SK-N-SH (cell line): ENCODE data around the gene MAP3K7. TPM values are rescaled to one million over a fixed set of nuclear protein-coding genes. Genes with fewer than 3 reads are reported as not detected.

Experiments
- CTCF ChIA-PET: fragments of 300-600, 350-600 bp; formaldehyde crosslinking; extraction: SDS; loops from one replicate; lab custom pipeline; 2021; lab: Yijun Ruan, JAX
- POLR2A ChIA-PET: fragments of 350-600 bp; sonication (Branson Sonifier 250); formaldehyde crosslinking; extraction: SDS; loops from one replicate; lab custom pipeline; 2020; ENCODE audit warnings: antibody characterized with exemption, inconsistent platforms; lab: Yijun Ruan, JAX
- DNase-seq: peaks from one replicate; pipeline ENCODE4 v3.0.0; 2012
- H2AFZ ChIP-seq: fragments of 200-600 bp; sonication (generic); 2 replicates; pipeline ENCODE4 v1.8.1; 2016; ENCODE audit warnings: antibody characterized with exemption, mild to moderate bottlenecking, low read depth
- H3F3A ChIP-seq: fragments of 200-600 bp; sonication (generic); replicated peaks from 2 replicates; pipeline ENCODE3; 2016; ENCODE audit warnings: antibody characterized with exemption, mild to moderate bottlenecking; ENCODE audit not compliant: insufficient read depth
- H3K27ac ChIP-seq, 2 experiments: fragments of 200-500 bp in 1 of 2; fragments of 200-600 bp in 1 of 2; sonication (Bioruptor generic) in 1 of 2; sonication (generic), shearing (Covaris generic) in 1 of 2; 2 replicates each; pipeline versions ENCODE4 v1.5.1 to v1.6.1; 2014 to 2016; ENCODE audit warnings: low read depth in 2 of 2, inconsistent platforms in 1 of 2, low read length in 1 of 2, mild to moderate bottlenecking in 1 of 2, mixed read lengths in 1 of 2
- H3K27me3 ChIP-seq: fragments of 200-600 bp; sonication (generic), shearing (Covaris generic); 2 replicates; pipeline ENCODE4 v1.6.1; 2016; ENCODE audit warnings: mixed run types; ENCODE audit not compliant: insufficient read depth
- H3K36me3 ChIP-seq, 2 experiments: fragments of 200-500 bp in 1 of 2; fragments of 200-600 bp in 1 of 2; sonication (Bioruptor generic) in 1 of 2; sonication (generic) in 1 of 2; replicated peaks in 1 of 2; 2 replicates each; pipeline versions ENCODE3 to v1.5.1; 2014 to 2016; ENCODE audit warnings: low read length in 1 of 2, mild to moderate bottlenecking in 1 of 2; ENCODE audit not compliant: insufficient read depth in 2 of 2, control insufficient read depth in 1 of 2
- H3K4me1 ChIP-seq, 2 experiments: fragments of 200-500 bp in 1 of 2; fragments of 200-600 bp in 1 of 2; sonication (Bioruptor generic) in 1 of 2; sonication (generic), shearing (Covaris generic) in 1 of 2; 2 replicates each; pipeline versions ENCODE4 v1.5.1 to v1.6.1; 2014 to 2016; ENCODE audit warnings: low read depth in 1 of 2, low read length in 1 of 2, mixed run types in 1 of 2; ENCODE audit not compliant: insufficient read depth in 2 of 2, control insufficient read depth in 1 of 2
- H3K4me2 ChIP-seq: fragments of 200-600 bp; sonication (generic), shearing (Covaris generic); 2 replicates; pipeline ENCODE4 v1.6.1; 2017; ENCODE audit warnings: mixed run types
- H3K4me3 ChIP-seq, 2 experiments: fragments of 200-500 bp in 1 of 2; fragments of 200-600 bp in 1 of 2; sonication (Bioruptor generic) in 1 of 2; sonication (generic), shearing (Covaris generic) in 1 of 2; 2 replicates each; pipeline versions ENCODE4 v1.5.1 to v1.8.1; 2014 to 2016; ENCODE audit warnings: low read depth in 2 of 2, inconsistent platforms in 1 of 2, low read length in 1 of 2, mild to moderate bottlenecking in 1 of 2, mixed read lengths in 1 of 2, moderate library complexity in 1 of 2
- H3K79me2 ChIP-seq: fragments of 200-600 bp; sonication (generic); 2 replicates; pipeline ENCODE4 v1.8.1; 2017; ENCODE audit warnings: mild to moderate bottlenecking; ENCODE audit not compliant: insufficient read depth
- H3K9ac ChIP-seq: fragments of 200-600 bp; sonication (generic); 2 replicates; pipeline ENCODE4 v1.6.1; 2017; ENCODE audit warnings: mixed run types
- H3K9me2 ChIP-seq: fragments of 200-600 bp; sonication (generic); 2 replicates; pipeline ENCODE4 v1.6.1; 2017; ENCODE audit warnings: mixed run types
- H3K9me3 ChIP-seq: fragments of 200-600 bp; sonication (generic); 2 replicates; pipeline ENCODE4 v1.6.1; 2017; ENCODE audit warnings: mixed run types, mild to moderate bottlenecking, moderate library complexity
- H4K20me1 ChIP-seq: fragments of 200-600 bp; sonication (generic); 2 replicates; pipeline ENCODE4 v1.6.1; 2017; ENCODE audit warnings: mild to moderate bottlenecking, mixed run types; ENCODE audit not compliant: insufficient read depth
- EP300 ChIP-seq, 2 experiments: IDR thresholded peaks; 2 replicates each; pipeline versions ENCODE4 v1.4.0 to v1.6.1; 2012; ENCODE audit warnings: borderline replicate concordance in 1 of 2, low read depth in 1 of 2, low read length in 1 of 2
- EZH2phosphoT487 ChIP-seq: fragments of 200-600 bp; sonication (generic); IDR thresholded peaks from 2 replicates; pipeline ENCODE4 v1.6.1; 2017; ENCODE audit warnings: low read depth, mixed run types, mild to moderate bottlenecking, antibody characterized with exemption, moderate library complexity, borderline replicate concordance
- FOSL2 ChIP-seq: IDR thresholded peaks from 2 replicates; pipeline ENCODE4 v1.4.0; 2012; ENCODE audit warnings: low read depth, mild to moderate bottlenecking, moderate library complexity, borderline replicate concordance
- GABPA ChIP-seq: IDR thresholded peaks from 2 replicates; pipeline ENCODE4 v1.4.0; 2012; ENCODE audit warnings: low read depth, mild to moderate bottlenecking
- MEF2A ChIP-seq: IDR thresholded peaks from 2 replicates; pipeline ENCODE4 v1.4.0; 2012; ENCODE audit warnings: low read depth, borderline replicate concordance
- NRF1 ChIP-seq: IDR thresholded peaks from 2 replicates; pipeline ENCODE4 v1.6.1; 2012; ENCODE audit warnings: low read depth, mild to moderate bottlenecking, low read length
- POLR2AphosphoS5 ChIP-seq: IDR thresholded peaks from 2 replicates; pipeline ENCODE4 v1.6.1; 2012; ENCODE audit warnings: low read depth, low read length
- RFX5 ChIP-seq: IDR thresholded peaks from 2 replicates; pipeline ENCODE4 v1.6.1; 2012; ENCODE audit warnings: mild to moderate bottlenecking, improper control_type of control experiment, low read length
- RXRA ChIP-seq: IDR thresholded peaks from 2 replicates; pipeline ENCODE4 v1.4.0; 2012; ENCODE audit warnings: low read depth, mild to moderate bottlenecking, borderline replicate concordance
- SIN3A ChIP-seq: IDR thresholded peaks from 2 replicates; pipeline ENCODE4 v1.6.1; 2012; ENCODE audit warnings: low read depth, mild to moderate bottlenecking, low read length, moderate library complexity, borderline replicate concordance
- SMC3 ChIP-seq: IDR thresholded peaks from 2 replicates; pipeline ENCODE4 v1.6.1; 2012; ENCODE audit warnings: low read depth, low read length, improper control_type of control experiment
- TCF12 ChIP-seq: IDR thresholded peaks from 2 replicates; pipeline ENCODE4 v1.4.0; 2012
- YY1 ChIP-seq: IDR thresholded peaks from 2 replicates; pipeline ENCODE4 v1.4.0; 2012; ENCODE audit warnings: low read depth, mild to moderate bottlenecking
- WGBS: methylation state at CpG from one replicate; pipeline ENCODE4 v1.1.6; 2017; ENCODE audit warnings: low lambda C conversion rate; 5-methylcytosine and 5-hydroxymethylcytosine counted together
- polyA plus RNA-seq, 3 experiments: library from polyadenylated mRNA; depleted of rRNA; stranded (reverse); fragments of >200 nt; gene quantifications; 2 replicates each; pipeline ENCODE4 v1.2.3, GENCODE V29; 2012
- TF ChIP-seq, protein P1 (sequence below): fragments of 150-350 bp; IDR thresholded peaks from 2 replicates; pipeline ENCODE4 v1.6.1; 2016; ENCODE audit warnings: mild to moderate bottlenecking, low read depth, low read length
- TF ChIP-seq, protein P2 (sequence below): IDR thresholded peaks from 2 replicates; pipeline ENCODE4; 2012
- TF ChIP-seq, protein P3 (sequence below): IDR thresholded peaks from 2 replicates; pipeline ENCODE4 v1.4.0; 2012; ENCODE audit warnings: low read depth, borderline replicate concordance

Gene MAP3K7
- polyA plus RNA-seq, 1 of the 3 experiments (the other 2 are of a cell fraction), result 21.1 TPM

DNA sequence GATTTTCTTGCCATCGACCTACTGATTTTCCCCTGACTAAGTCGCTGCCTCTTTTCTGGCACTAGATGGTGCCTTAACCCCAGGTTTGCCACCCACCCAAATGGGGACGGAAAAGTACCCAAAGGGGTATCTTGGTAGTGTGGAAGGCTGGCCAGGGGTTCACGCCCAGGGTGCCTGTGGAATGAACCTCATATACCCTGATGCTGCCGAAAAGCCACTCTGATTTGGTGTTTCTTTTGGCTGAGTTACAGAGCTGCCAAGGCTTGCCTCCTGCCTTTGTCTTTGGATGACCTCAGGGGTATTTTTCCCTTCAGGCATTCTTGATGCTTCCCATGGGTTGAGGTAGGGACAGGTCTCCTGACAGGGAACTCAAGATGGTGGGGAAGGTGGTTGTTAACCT is 78.1 kb downstream of the MAP3K7 start:
- peaks cover 24 to 43% of the 10 kb centered on the region in 2 experiments for H3K36me3 ChIP-seq
- H3K27me3 ChIP-seq, result no peaks in the 10 kb centered on the region
- H3F3A ChIP-seq, result peaks cover 5% of the 10 kb centered on the region
- no peak overlapping the region for H3K27ac ChIP-seq
- CTCF ChIA-PET, result interaction anchor here (1.1 to 1.9 kb wide), 3 partner anchors 8 to 568 kb away, joined by 3 to 5 read pairs (median 4); no protein-coding TSS in a partner anchor
- no peak overlapping the region for H3K4me3 ChIP-seq
- TF ChIP-seq EZH2phosphoT487, result no peak
- TF ChIP-seq NRF1, result no peak
- no peak for TF ChIP-seq POLR2AphosphoS5
- TF ChIP-seq SMC3, result no peak
- TF ChIP-seq FOSL2, result no peak
- no peak for TF ChIP-seq MEF2A
- TF ChIP-seq, protein P1, sequence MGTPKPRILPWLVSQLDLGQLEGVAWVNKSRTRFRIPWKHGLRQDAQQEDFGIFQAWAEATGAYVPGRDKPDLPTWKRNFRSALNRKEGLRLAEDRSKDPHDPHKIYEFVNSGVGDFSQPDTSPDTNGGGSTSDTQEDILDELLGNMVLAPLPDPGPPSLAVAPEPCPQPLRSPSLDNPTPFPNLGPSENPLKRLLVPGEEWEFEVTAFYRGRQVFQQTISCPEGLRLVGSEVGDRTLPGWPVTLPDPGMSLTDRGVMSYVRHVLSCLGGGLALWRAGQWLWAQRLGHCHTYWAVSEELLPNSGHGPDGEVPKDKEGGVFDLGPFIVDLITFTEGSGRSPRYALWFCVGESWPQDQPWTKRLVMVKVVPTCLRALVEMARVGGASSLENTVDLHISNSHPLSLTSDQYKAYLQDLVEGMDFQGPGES, result no peak
- TF ChIP-seq YY1, result no peak
- TF ChIP-seq TCF12, result no peak
- TF ChIP-seq, protein P2, sequence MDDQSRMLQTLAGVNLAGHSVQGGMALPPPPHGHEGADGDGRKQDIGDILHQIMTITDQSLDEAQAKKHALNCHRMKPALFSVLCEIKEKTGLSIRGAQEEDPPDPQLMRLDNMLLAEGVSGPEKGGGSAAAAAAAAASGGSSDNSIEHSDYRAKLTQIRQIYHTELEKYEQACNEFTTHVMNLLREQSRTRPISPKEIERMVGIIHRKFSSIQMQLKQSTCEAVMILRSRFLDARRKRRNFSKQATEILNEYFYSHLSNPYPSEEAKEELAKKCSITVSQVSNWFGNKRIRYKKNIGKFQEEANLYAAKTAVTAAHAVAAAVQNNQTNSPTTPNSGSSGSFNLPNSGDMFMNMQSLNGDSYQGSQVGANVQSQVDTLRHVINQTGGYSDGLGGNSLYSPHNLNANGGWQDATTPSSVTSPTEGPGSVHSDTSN, result no peak
- no peak for TF ChIP-seq RXRA
- no peak for TF ChIP-seq RFX5
- TF ChIP-seq, protein P3, sequence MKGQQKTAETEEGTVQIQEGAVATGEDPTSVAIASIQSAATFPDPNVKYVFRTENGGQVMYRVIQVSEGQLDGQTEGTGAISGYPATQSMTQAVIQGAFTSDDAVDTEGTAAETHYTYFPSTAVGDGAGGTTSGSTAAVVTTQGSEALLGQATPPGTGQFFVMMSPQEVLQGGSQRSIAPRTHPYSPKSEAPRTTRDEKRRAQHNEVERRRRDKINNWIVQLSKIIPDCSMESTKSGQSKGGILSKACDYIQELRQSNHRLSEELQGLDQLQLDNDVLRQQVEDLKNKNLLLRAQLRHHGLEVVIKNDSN, result no peak
- no peak for TF ChIP-seq GABPA
- no peak for TF ChIP-seq SIN3A
- TF ChIP-seq EP300 (IDR thresholded peaks at IDR 0.05; ENCODE audit: borderline replicate concordance in 1 of 2, low read depth in 1 of 2, low read length in 1 of 2), result no peak
- no peak for DNase-seq
- no peak overlapping the region for H3K4me2 ChIP-seq
- no peaks in the 10 kb centered on the region for H3K79me2 ChIP-seq
- WGBS, result 92% methylated on average over 5 of the region's 5 CpGs
- no peaks in the 10 kb centered on the region for H3K9me3 ChIP-seq
- no peaks in the 10 kb centered on the region for H3K9me2 ChIP-seq
- no peak overlapping the region for H2AFZ ChIP-seq
- H4K20me1 ChIP-seq, result no peaks in the 10 kb centered on the region
- H3K4me1 ChIP-seq, result no peaks in the 10 kb centered on the region
- no peak overlapping the region for H3K9ac ChIP-seq
- POLR2A ChIA-PET, result no interaction called here
